GM21390 (cell line): ENCODE results near the gene BHLHE23.

Source experiments
- ATAC-seq: cut with Tn5 transposase; IDR thresholded peaks from one replicate; pipeline ENCODE4 v1.9.1; 2021; ENCODE audit not compliant: unreplicated experiment

BHLHE23 gene

DNA sequence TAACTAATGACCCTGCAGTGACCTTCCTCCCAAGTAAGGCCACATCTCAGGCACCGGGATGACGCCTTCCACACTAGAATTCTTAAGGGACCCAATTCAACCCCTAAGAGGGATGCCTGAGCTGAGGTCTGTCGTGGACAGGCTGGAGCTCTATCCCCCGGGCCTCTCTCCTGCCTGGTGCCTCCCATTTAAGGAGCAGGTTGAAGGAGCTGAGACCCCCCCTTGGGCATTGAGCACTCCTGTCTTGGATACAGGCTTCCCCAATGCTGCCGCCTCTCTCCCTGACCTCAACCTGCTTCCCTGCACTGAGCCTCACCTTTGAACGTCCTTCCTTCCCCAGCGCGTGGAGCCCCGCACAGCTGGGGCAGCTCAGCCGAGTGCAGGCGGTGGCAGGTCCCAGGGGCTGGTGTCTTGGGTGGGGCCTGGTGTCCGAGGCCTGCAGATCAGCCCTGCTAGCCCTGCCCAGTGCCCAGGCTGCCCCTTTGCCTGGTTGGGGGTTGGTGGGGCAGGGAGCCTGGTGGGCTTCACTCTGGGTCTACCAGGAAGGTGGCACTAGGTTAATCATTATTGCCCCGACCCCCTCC lies 19.9 kb upstream of the BHLHE23 start:
- ATAC-seq = no peak

- ATAC-seq = no peak
These were observed 19.0 kb upstream of the BHLHE23 start for GRCh38 chr20:63025534-63026331.

- ATAC-seq = no peak
These were observed 18.0 kb upstream of the BHLHE23 start for GRCh38 chr20:63024573-63025392.

DNA sequence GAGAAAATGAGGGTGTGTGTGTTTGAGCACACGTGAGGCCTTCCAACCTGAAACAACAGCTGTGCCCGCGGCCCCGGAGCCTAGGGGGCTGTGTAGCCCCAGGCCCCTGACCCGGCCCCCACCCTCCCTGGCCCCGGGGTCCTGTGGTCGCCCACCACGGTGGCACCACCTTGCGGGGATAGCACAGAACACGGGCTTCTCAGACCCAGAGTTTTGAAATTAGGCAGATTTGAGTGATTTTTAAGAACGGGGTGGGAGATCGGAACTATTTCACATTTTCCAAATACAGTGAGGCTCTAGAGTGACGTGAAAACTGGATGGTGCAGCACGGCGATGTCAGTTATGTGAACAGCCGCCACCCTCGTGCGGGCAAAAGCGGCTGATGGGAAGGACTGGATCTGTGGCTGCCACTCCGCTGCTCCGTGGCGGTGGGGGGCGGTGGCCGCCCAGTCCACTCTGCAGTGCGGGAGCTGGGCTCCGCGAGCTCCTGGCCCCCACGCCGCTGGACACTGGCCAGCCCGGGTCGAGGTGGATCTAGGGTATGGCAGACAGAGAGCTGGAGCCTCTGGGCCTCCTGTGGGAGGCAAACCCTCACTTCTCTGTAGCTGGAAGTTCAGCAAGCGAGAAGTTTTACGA lies 17.3 kb upstream of the BHLHE23 start:
- ATAC-seq = no peak

DNA sequence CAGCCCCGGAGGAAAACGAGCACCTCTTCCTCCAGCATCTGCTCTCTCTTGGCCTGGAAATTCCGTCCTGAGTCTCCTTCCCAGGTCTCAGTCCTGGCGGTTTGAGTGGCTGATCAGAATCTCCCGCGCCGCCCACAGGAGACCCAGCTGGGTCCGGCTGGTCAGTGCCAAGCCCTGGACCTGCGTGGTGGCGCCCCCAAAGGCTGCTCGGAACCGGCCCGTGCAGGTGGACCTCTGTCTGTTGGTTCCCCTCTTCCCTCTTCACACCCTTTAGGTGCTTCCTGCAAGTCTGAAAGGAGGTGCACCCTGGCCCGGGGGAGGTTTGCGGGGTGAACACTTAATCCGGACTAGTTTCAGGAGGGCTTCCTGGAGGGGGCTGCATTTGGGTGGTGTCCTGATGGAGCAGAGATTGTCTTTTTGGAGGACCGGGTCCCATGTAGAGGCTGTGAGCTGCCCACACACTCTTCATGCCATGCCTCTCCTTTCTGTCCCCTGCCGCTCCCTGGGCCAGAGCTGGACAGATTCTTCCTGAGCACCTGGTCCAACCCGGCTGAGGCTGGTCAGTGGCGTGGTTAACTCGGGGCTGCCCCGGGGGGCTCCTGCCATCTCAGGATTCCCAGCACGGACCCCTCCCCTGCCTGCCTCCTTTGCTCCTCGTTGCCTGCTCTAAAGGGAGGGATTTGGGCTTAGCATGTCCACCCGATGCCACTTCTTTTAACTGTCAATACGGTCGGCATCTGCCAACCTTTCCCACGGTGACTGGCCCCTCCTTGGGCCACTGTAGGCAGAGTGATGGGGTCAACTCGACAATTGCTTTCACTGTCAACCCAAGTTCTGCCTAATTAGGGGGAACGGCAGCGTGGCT lies 16.5 kb upstream of the BHLHE23 start:
- no peak for ATAC-seq

DNA sequence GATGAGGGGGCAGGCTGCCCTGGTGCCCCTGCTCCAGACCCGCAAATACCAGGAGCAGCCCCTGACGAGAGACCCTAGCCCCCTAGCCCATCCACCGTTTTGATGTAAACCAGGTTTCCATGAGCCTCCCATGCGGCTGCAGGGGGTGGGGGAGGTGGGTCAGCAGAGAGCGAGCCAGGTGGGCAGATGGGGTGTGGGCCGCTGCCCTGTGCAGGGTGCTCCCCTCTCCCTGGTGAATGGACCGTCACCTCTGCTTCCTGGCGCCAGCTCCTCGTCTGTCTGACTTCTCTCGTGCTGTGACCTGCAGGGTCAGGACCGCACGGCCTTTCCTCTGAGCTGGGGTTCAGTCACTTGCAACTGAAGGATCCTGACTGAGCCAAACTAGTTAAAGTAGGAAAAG lies 15.7 kb upstream of the BHLHE23 start:
- ATAC-seq = no peak

DNA sequence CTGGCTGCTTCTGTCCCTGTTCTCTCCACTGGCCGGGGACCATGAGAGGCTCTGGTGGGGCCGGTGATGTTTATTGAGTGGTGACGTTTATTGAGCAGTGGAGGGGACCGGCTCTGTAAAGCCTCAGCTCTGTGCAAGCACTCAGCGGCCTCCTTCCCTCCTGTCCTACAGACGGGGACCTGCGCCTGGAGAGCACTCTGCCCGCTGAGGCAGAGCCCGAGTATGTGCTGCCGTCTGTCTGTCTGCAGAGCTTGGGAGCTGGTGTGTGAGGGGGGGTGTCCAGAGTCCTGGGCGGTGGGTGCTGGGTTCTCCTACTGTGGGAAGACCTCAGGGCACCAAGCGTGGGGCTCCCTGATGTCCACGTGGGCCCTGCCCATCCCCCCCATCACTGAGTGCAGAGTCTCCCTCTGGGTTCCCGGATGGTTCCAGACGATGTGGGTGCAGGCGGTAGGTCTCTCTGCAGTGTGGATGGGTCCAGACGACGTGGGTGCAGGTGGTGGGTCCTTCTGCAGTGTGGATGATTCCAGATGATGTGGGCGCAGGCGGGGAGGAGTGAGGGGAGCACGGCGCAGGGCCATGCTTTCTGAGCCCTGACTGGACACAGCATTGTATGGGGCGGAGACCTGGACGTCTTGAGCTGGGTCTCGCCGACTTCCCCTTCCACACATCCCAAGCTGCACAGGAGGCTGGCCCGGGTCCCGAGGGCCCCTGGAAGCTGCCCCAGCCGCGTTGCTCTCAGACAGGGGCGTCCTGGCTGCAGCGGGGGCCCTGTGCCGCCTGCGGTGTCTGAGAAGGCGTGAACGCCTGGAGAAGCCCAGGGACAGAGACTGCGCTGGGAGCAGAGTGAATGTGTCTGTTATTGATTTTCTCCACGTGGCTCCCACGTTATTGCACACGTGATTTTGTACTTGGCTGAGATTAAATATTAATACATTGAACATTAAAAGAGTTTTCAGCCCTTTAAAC lies 14.9 kb upstream of the BHLHE23 start:
- no peak for ATAC-seq

- ATAC-seq = no peak
These were observed 13.9 kb upstream of the BHLHE23 start for GRCh38 chr20:63020681-63021080.

GRCh38 chr20:63017826-63018411 lies 11.2 kb upstream of the BHLHE23 start:
- no peak for ATAC-seq

GRCh38 chr20:63017076-63017825 lies 10.5 kb upstream of the BHLHE23 start:
- no peak for ATAC-seq

DNA sequence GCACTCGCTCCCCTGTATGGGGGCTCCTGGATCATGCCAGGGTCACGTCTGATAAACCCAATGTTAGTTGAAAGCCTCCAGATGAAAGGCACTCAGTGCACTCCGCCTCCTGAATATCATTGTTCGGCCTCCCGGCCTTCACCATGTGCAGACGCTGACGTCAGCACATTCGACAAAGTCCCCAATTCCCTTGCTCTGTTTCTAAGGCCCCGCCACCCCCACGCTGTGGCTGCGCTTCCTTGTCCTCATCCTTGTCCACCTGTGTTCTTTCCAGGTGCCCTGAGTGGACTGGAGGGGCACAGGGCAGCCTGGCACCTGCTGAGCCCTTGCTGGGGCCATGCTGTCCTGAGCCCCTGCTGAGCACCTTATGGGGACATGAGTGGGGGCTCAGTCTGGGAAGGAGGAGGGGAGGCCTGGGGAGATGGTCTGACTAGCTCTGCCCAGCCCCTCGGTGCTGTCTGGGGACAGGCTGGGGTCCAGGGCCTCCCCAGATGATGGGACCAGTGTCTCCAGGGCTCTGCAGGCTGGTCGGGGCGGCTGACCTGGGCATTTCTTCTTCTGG lies 9.8 kb upstream of the BHLHE23 start:
- no peak for ATAC-seq

- no peak for ATAC-seq
These were observed 9.0 kb upstream of the BHLHE23 start for GRCh38 chr20:63015662-63016361.

GRCh38 chr20:63015147-63015661 lies 8.4 kb upstream of the BHLHE23 start:
- ATAC-seq = no peak

DNA sequence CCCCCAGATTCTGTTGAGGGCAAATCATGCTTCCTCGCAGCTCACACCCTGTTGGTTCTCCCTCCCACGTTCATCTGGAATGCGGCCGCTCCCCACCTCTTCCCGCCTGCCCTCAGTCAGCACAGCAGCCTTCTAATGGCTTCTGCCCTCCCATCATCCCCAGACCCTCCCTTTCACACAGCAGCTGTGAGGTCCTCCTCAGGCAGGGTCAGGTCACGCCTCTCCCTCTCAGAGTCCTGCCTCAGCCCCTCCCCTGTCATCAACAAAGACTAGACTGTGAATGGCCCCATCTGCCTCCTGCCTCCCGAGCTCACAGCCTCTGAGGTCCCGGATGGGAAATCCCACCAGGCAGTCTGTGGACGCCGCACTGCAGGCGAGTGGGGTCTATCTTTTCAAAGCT lies 7.9 kb upstream of the BHLHE23 start:
- ATAC-seq = no peak

DNA sequence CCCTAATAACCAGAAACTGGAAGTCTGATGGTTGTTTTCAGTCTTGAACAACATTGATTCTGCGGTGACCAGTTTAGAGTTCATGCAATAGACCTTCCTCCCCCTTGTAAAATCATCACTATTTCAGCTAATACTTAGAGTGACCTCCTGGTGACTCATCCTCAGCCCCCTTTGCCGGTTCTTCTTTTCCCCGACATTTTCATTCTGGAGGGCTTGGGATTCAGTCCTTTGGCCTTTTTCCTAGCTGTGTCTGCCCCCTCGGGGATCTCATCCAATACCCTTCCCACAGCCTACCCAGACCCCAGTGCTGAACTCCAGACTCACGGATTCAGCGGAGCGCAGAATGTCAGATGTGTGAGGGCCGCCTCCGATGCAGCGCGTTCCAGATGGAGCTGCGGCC lies 7.5 kb upstream of the BHLHE23 start:
- no peak for ATAC-seq

GRCh38 chr20:63013207-63013606 lies 6.4 kb upstream of the BHLHE23 start:
- ATAC-seq = no peak

DNA sequence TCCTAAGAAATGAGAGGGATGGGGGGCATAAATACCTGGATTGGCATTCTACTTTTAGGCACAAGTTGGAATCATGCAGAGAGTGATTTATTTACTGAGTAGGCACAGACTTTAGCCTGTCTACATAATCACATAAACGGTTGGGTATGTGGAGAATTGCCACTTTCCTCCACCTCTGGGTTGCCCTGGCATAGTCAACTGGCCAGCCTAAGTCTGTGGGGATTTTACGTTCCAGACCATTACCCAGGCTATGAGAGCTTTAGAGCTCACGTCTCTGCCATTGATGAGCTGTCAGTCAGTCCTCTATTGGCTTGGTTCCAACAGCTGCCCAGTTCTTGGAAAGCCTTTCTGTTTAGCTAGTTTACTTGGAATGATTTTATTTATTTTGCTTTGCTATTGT lies 5.0 kb upstream of the BHLHE23 start:
- no peak for ATAC-seq
